Kidney epithelial cell (primary cell): ENCODE results near the gene CYTH2. TPM values are rescaled to one million over a fixed set of nuclear protein-coding genes. Genes with fewer than 3 reads are reported as not detected.

ENCODE experiments used
- DNase-seq: peaks from one replicate; pipeline ENCODE4 v3.0.0-alpha.2; 2010; ENCODE audit warnings: low read depth
- H3K27me3 ChIP-seq: 2 replicates; pipeline ENCODE4 v1.6.0; 2011; ENCODE audit warnings: low read length; ENCODE audit not compliant: control insufficient read depth, insufficient read depth
- H3K36me3 ChIP-seq: 2 replicates; pipeline ENCODE4 v1.5.1; 2011; ENCODE audit warnings: low read length; ENCODE audit not compliant: control insufficient read depth, insufficient read depth
- H3K4me3 ChIP-seq: 2 replicates; pipeline ENCODE4 v1.5.1; 2011; ENCODE audit warnings: low read depth, mild to moderate bottlenecking, control low read depth, low read length
- total RNA-seq: library from RNA; depleted of rRNA; stranded (reverse); fragments of >200 nt; gene quantifications from 2 replicates; pipeline ENCODE4 v1.2.3, GENCODE V29; 2015
- TF ChIP-seq, protein P1 (sequence below): IDR thresholded peaks from 2 replicates; pipeline ENCODE4 v1.5.1; 2011; ENCODE audit warnings: mild to moderate bottlenecking, moderate library complexity, low read length, control low read depth, inconsistent platforms; ENCODE audit not compliant: insufficient read depth, poor library complexity, severe bottlenecking

Gene CYTH2
- total RNA-seq, 1 donor from 2014 or later: 77.3 TPM

DNA sequence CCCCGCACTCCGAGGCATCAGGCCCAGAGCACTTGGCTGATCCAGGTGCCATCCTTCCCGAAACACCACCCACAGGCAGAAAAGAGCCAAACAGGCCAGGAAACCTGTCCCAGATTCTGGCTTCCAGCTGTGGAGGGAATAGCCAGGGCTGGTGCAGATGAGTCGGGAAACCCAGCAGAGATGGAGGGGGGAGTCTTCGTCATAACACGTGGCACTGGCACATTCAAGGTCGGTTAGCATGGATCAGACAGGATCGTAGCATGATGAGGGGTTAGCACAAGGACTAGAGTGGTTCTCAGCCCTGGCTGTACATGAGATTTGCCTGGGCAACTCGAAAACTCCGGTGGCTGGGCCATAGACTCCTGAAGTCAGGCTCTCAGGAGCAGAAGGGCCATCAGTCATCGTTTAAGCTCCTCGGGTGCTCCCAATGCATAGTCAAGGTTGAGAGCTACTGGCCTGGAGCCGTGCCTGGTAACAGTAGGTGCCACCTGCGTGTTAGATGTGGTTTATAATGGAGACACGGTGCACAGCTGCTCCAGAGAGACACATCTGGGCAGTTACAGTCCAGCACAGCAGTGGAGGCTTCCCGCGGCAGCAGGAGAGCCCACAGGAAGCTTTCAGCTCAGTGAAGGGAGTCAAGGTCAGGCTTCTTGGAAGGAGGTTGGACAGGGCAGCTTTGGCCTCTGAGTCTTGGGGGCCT, 6.3 kb downstream of the CYTH2 start:
- no peaks in the 10 kb centered on the region for H3K27me3 ChIP-seq
- no peak overlapping the region for H3K4me3 ChIP-seq
- peaks cover 7% of the 10 kb centered on the region for H3K36me3 ChIP-seq
- TF ChIP-seq, protein P1, sequence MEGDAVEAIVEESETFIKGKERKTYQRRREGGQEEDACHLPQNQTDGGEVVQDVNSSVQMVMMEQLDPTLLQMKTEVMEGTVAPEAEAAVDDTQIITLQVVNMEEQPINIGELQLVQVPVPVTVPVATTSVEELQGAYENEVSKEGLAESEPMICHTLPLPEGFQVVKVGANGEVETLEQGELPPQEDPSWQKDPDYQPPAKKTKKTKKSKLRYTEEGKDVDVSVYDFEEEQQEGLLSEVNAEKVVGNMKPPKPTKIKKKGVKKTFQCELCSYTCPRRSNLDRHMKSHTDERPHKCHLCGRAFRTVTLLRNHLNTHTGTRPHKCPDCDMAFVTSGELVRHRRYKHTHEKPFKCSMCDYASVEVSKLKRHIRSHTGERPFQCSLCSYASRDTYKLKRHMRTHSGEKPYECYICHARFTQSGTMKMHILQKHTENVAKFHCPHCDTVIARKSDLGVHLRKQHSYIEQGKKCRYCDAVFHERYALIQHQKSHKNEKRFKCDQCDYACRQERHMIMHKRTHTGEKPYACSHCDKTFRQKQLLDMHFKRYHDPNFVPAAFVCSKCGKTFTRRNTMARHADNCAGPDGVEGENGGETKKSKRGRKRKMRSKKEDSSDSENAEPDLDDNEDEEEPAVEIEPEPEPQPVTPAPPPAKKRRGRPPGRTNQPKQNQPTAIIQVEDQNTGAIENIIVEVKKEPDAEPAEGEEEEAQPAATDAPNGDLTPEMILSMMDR: no peak
- no peak for DNase-seq

DNA sequence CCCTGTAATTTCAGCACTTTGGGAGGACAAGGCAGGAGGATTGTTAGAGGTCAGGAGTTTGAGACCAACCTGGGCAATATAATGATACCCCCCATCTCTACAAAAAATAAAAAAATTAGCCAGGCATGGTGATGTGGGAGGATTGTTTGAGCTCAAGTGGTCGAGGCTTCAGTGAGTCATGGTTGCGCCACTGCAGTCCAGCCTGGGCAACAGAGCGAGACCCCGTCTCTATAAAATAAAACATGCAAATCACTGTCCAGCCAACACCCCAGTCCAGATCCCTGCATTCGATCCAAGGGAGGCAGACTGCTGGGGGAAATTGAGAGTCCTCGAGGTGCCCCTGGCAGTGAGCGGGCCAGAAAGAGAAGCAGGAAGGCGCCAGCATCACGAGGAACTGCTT, 7.0 kb downstream of the CYTH2 start:
- H3K36me3 ChIP-seq: peaks cover 6% of the 10 kb centered on the region
- TF ChIP-seq, protein P1: no peak

DNA sequence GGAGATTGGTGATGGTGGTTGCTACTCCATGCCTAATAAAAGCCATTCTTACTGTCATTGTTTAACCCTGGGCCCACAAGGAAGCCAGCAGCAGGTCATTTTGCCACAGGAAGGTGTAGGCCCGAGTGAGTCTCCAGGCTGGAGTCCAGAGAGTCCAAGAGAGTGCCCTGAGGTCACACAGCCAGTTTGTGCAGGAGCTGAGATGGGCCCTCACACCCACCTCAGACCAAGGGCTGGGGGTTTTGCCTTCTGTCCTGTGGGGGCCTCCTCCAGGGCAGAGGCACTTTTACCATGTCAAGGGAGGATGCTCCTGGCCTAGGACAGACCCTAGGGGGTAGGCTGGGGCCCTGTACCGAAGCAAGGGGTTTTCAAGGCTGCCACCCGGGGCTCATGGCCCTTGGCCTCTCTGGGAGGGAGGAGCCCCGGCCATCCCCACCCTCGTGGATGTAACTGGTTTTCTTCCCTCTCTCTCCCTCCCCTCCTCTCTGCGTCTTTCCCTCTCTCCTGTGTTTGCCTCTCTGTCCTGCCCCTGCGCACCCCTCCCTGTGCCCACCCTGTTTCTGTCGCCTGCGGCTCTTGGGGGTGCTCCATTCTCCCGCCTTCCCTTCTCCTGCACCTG, 8.0 kb downstream of the CYTH2 start:
- TF ChIP-seq, protein P1: no peak
- H3K27me3 ChIP-seq: no peaks in the 10 kb centered on the region
- peaks cover 6% of the 10 kb centered on the region for H3K36me3 ChIP-seq
- DNase-seq: no peak
- H3K4me3 ChIP-seq: no peak overlapping the region

More for the DNA sequence above, 7.0 kb downstream of the CYTH2 start:
- H3K27me3 ChIP-seq: no peaks in the 10 kb centered on the region
- no peak for DNase-seq
- no peak overlapping the region for H3K4me3 ChIP-seq

DNA sequence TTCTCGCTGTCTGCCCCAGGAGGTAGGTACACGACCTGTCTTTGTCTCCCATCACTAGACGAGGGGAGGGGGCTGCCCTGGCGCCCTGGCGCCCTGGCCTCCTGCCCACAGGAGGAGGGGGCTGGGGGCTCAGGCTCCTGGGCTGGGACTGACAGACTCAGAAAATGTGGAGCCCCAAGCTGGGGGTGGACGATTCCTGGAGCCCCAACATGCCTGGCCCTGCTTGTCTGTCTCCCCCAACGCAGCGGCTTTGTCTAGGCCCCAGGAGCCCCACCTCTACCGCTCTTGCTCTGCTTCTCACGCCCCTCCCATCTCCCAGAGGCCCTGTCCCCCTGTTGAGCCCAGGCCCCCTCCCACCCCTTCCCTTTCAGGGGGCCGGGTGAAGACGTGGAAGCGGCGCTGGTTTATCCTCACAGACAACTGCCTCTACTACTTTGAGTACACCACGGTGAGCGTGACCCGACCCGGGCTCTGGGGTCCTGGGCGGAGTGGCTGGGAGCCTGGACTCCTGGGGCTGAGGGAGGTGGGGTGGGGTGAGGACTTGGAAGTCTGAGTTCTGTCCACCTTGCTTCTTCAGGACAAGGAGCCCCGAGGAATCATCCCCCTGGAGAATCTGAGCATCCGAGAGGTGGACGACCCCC, 8.6 kb downstream of the CYTH2 start:
- H3K36me3 ChIP-seq: peaks cover 6% of the 10 kb centered on the region
- TF ChIP-seq, protein P1: no peak
- DNase-seq: no peak
- no peaks in the 10 kb centered on the region for H3K27me3 ChIP-seq
- H3K4me3 ChIP-seq: no peak overlapping the region

DNA sequence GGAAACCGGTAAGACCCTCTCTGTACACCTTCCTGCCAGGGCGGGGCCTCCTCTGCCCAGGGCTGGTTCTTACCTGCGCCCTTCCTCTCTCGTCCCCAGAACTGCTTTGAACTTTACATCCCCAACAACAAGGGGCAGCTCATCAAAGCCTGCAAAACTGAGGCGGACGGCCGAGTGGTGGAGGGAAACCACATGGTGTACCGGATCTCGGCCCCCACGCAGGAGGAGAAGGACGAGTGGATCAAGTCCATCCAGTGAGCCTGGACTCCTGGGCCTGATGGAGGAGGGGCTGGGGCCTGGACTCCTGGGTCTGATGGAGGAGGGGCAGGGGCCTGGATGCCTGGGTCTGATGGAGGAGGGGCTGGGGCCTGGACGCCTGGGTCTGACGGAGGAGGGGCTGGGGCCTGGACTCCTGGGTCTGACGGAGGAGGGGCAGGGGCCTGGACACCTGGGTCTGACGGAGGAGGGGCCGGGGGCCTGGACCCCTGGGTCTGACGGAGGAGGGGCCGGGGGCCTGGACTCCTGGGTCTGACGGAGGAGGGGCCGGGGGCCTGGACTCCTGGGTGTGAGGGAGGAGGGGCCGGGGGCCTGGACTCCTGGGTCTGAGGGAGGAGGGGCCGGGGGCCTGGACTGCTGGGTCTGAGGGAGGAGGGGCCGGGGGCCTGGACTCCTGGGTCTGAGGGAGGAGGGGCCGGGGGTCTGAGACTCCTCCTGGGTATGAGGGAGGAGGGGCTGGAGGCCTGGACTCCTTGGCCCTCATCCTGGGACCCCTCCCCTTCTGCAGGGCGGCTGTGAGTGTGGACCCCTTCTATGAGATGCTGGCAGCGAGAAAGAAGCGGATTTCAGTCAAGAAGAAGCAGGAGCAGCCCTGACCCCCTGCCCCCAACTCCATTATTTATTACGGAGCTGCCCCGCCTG, 9.4 kb downstream of the CYTH2 start:
- Histone ChIP-seq H3K36me3 (peaks cover 4% of the 10 kb centered on the region), H3K4me3 (no peak overlapping the region), H3K27me3 (no peaks in the 10 kb centered on the region)
- no peak for DNase-seq
- TF ChIP-seq, protein P1: no peak
